Activated naive CD8-positive, alpha-beta T cell treated with anti-CD3 and anti-CD28 coated beads, Interleukin-2, amount 10 ng/mL, durations not matched to agents 7 days and 5 days (primary cell): Measurements from ENCODE around the gene ATRNL1. TPM values are rescaled to one million over a fixed set of nuclear protein-coding genes. Genes with fewer than 3 reads are reported as not detected.

ENCODE experiments used
- ATAC-seq: fragments of 150-1000 bp; cut with Tn5 transposase; one replicate; pipeline ENCODE4 v1.10.0; 2021; ENCODE audit warnings: low read depth, moderate library complexity
- POLR2A ChIA-PET: fragments of 350-600 bp; sonication (Branson Sonifier 250); formaldehyde crosslinking; loops from one replicate; lab custom pipeline; 2021; ENCODE audit warnings: antibody characterized with exemption; lab: Charles Lee
- DNase-seq: peaks from one replicate; pipeline ENCODE4 v3.0.0; 2021
- H3K27ac Mint-ChIP-seq: one replicate; pipeline ENCODE4 v1.8.0; 2022; ENCODE audit warnings: mild to moderate bottlenecking, mixed read lengths
- H3K27me3 Mint-ChIP-seq: one replicate; pipeline ENCODE4 v1.8.0; 2022; ENCODE audit warnings: mild to moderate bottlenecking, moderate library complexity, mixed read lengths
- H3K36me3 Mint-ChIP-seq: one replicate; pipeline ENCODE4 v1.8.0; 2021; ENCODE audit warnings: mild to moderate bottlenecking, mixed read lengths
- H3K4me1 Mint-ChIP-seq: one replicate; pipeline ENCODE4 v1.8.0; 2021; ENCODE audit warnings: mixed read lengths
- H3K4me3 Mint-ChIP-seq: one replicate; pipeline ENCODE4 v1.8.0; 2022; ENCODE audit warnings: mild to moderate bottlenecking, moderate library complexity, mixed read lengths
- H3K9me3 Mint-ChIP-seq: one replicate; pipeline ENCODE4 v1.8.0; 2021; ENCODE audit warnings: mixed read lengths
- total RNA-seq, 2 experiments: library from RNA; stranded (reverse); gene quantifications; one replicate each; pipeline ENCODE4 v1.2.3, GENCODE V29; 2021

Gene ATRNL1
- total RNA-seq, 2 experiments from 2014 or later = not detected

DNA sequence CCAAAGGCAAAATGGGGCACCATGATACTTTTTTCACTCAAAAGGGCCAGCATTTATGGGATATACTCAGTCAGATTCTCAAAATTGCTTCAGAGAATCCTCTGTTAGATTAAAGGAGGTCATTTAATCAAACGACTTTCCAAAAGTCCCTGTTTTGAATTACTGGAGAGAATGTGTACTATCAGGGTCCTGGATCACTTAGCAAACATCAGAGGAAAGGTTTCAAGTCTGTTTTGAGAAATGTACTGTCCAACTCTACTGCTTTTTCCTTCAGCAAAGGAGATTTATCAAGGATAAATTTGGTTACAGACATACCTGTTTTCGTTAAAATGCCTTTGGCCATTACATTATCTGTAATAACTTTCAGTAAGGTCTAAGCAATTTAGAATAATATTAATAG lies 838.9 kb downstream of the ATRNL1 start:
- H3K27ac Mint-ChIP-seq = no peak overlapping the region
- H3K27me3 Mint-ChIP-seq = no peaks in the 10 kb centered on the region
- ATAC-seq (no peak), DNase-seq (no peak)
- no peaks in the 10 kb centered on the region for H3K36me3 Mint-ChIP-seq
- no peaks in the 10 kb centered on the region for H3K9me3 Mint-ChIP-seq
- no peak overlapping the region for H3K4me3 Mint-ChIP-seq
- POLR2A ChIA-PET = no interaction called here
- H3K4me1 Mint-ChIP-seq = no peaks in the 10 kb centered on the region

DNA sequence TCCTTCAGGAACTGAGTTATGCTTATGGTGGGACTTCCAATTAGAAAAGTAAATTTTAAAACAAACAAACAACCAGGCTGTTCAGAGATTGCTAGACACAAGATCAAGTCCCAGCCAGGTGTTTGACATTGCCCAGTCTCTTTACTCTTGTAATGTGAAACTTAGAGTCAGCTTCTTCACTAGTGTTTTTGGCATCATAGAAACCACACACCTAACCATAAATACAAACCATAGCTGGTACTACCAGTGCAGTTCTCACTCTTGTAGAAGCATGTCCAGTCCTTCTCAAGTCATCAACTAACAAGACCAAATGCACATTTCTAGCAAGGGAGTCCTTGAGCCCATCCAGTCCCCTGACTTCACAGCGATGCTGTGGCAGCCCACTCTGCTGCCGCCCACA lies 839.9 kb downstream of the ATRNL1 start:
- POLR2A ChIA-PET = no interaction called here
- Mint-ChIP-seq H3K27ac (no peak overlapping the region), H3K4me1 (no peaks in the 10 kb centered on the region), H3K4me3 (no peak overlapping the region), H3K27me3 (no peaks in the 10 kb centered on the region), H3K9me3 (no peaks in the 10 kb centered on the region), H3K36me3 (no peaks in the 10 kb centered on the region)
- no peak for DNase-seq
- no peak for ATAC-seq

DNA sequence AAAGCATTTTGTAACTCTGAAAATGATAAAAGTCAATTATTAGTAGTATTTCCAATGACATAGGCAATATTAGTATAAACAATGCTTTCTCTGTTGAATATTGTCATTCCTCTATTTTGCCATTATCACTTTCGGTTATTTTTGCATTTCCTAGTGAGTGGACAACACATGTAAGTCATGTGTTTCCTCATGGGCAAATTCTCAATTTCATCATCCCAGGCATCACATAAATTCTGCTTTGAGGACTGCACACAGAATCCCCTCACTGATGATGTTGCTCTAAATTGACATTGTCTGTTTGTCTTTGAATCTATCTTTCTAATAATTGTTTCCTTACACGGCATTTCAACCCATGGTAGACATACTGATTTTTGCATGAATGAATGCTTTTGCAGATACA lies 842.6 kb downstream of the ATRNL1 start:
- POLR2A ChIA-PET = no interaction called here
- H3K27ac Mint-ChIP-seq = no peak overlapping the region
- H3K27me3 Mint-ChIP-seq = no peaks in the 10 kb centered on the region
- no peaks in the 10 kb centered on the region for H3K4me1 Mint-ChIP-seq
- no peaks in the 10 kb centered on the region for H3K9me3 Mint-ChIP-seq
- ATAC-seq (no peak), DNase-seq (no peak)
- no peaks in the 10 kb centered on the region for H3K36me3 Mint-ChIP-seq
- H3K4me3 Mint-ChIP-seq = no peak overlapping the region

DNA sequence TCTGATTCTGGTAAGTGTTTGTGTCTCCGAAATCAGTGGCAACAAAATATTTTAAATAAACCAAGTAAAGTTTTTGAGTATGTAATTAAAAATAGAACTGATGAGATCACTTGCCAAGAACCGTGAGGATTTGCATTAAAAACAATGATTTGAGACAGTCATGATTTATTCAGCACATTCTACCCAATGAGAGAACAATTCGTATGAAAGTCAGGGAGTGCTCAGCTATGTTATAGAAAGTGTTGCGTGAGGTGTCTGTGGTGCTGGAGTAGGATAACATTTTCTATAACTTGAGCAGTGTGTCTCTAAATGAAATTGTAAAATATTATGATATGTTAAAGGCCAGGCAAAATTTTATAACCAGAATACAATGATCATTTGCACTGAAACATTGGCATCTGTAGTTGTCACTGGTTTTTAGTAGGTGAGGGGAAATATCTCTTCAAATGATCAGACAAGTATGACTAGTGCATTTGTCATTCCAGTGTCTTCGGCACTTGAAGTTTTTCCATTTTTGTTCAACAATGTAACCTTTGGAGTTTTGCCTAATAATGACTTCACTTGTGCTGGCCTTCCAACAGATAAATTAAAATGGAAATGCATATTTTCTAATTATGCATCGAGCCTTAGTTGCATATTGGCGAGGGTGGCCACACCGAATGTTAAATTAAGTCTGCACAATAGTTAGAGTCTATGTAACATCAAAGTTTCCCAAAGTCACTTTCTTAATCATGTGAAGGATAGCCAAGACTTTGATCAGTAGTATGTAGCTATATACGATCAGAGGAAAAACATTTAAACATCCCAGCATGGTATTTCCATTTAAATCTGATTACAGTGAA lies 844.0 kb downstream of the ATRNL1 start:
- no peak for ATAC-seq
- Mint-ChIP-seq H3K36me3 (no peaks in the 10 kb centered on the region), H3K9me3 (no peaks in the 10 kb centered on the region)

DNA sequence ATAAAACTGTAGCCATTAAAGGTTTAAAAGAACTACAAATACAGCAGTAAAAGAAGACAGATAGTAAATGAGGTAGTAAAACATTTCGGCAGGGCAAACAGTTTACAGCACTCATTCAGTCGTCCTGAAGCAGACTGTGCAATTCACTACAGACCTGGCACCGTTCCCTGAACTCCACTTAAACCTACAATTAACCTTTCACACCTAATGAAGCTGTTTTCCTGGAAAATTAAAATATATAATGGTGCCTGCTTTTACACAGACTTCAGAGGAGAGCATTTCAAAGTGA lies 844.5 kb downstream of the ATRNL1 start:
- Mint-ChIP-seq H3K9me3 (no peaks in the 10 kb centered on the region), H3K27ac (no peak overlapping the region), H3K4me3 (no peak overlapping the region), H3K27me3 (no peaks in the 10 kb centered on the region), H3K4me1 (no peaks in the 10 kb centered on the region), H3K36me3 (no peaks in the 10 kb centered on the region)
- no peak for ATAC-seq
- POLR2A ChIA-PET = no interaction called here
- no peak for DNase-seq

More for the DNA sequence above, 844.0 kb downstream of the ATRNL1 start:
- H3K4me1 Mint-ChIP-seq = no peaks in the 10 kb centered on the region
- H3K27me3 Mint-ChIP-seq = no peaks in the 10 kb centered on the region
- no peak for DNase-seq
- POLR2A ChIA-PET = no interaction called here
- H3K27ac Mint-ChIP-seq = no peak overlapping the region
- H3K4me3 Mint-ChIP-seq = no peak overlapping the region

DNA sequence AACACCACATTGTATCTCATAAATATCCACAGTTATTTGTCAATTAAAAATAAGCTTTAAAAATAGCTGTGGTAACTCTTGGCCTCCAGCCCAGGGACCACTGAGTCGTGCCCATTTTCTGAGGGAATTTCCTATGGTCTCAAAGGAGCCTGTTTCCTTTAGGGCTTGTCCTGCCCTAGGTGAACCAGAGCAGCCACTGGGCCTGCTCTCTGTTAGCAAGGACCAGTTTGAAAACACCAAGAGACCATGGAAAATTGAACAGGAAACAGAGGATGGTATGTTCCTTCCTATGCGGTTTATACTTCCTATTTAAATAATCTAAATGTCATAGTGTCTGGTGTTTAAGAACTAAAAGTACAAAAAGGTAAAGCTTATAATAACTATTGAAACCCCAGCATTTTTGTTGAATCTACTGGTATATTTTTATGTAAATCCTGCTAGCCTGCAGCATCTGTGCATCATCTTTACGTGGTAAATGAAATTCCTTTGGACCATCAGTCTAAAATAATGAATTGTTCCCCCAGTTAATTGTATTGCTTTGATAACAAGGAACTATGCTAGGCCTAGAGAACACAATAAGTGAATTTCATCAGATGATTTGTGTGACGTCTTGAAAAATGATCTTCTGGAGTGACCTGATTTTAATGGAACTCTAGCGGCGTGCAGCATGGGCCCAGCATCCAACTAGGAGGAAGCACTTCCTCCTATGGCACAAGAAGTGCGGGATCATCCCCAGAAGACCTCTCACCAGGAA lies 846.1 kb downstream of the ATRNL1 start:
- POLR2A ChIA-PET = no interaction called here
- ATAC-seq (no peak), DNase-seq (no peak)

DNA sequence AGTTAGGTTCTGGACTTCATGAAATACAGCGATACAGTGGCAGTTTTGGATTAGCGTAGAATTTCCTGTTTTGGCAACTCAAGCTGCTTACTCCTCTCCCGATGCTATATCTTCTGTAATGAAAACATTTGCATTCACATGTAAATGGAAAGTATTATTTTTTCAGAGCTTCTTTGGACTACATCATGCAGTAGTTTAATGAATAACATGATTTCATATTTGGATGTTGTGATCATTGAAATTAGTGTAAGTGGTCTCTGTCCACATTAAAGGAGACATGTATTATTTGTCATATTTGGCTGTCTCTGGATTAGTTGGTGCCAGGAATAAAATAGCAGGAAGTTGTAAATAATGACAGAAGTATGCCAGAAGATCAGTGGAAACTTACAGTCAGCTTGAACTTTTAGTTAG lies 848.2 kb downstream of the ATRNL1 start:
- POLR2A ChIA-PET = no interaction called here
- Mint-ChIP-seq H3K4me3 (no peak overlapping the region), H3K27me3 (no peaks in the 10 kb centered on the region), H3K27ac (no peak overlapping the region), H3K4me1 (no peaks in the 10 kb centered on the region), H3K36me3 (no peaks in the 10 kb centered on the region), H3K9me3 (no peaks in the 10 kb centered on the region)
- DNase-seq (no peak), ATAC-seq (no peak)

More for the DNA sequence above, 846.1 kb downstream of the ATRNL1 start:
- no peaks in the 10 kb centered on the region for H3K27me3 Mint-ChIP-seq
- no peaks in the 10 kb centered on the region for H3K36me3 Mint-ChIP-seq
- H3K27ac Mint-ChIP-seq = no peak overlapping the region
- H3K9me3 Mint-ChIP-seq = no peaks in the 10 kb centered on the region
- H3K4me3 Mint-ChIP-seq = no peak overlapping the region
- no peaks in the 10 kb centered on the region for H3K4me1 Mint-ChIP-seq

DNA sequence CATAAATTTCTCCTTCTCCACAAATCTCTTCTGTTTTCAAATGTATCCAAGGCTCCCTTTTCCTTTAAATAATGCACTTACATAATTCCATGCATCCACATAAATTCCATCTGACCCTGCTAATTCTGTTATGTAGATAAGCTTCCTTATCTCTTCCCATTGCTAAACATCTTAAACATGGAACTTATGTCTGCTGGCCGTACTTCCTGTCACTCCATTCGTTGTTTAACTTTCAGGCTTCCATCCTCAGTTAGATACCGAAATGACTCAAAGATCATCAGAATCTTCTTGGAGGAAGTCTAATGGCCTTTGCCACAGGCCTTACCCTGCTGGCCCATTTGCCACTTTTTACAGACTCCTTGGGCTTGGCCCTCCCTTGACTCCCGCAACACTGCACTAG lies 848.9 kb downstream of the ATRNL1 start:
- no peak for DNase-seq
- H3K4me1 Mint-ChIP-seq = no peaks in the 10 kb centered on the region
- H3K27ac Mint-ChIP-seq = no peak overlapping the region
- no peak for ATAC-seq
- no peaks in the 10 kb centered on the region for H3K27me3 Mint-ChIP-seq
- H3K36me3 Mint-ChIP-seq = no peaks in the 10 kb centered on the region
- no peaks in the 10 kb centered on the region for H3K9me3 Mint-ChIP-seq
- POLR2A ChIA-PET = no interaction called here
- H3K4me3 Mint-ChIP-seq = no peak overlapping the region

DNA sequence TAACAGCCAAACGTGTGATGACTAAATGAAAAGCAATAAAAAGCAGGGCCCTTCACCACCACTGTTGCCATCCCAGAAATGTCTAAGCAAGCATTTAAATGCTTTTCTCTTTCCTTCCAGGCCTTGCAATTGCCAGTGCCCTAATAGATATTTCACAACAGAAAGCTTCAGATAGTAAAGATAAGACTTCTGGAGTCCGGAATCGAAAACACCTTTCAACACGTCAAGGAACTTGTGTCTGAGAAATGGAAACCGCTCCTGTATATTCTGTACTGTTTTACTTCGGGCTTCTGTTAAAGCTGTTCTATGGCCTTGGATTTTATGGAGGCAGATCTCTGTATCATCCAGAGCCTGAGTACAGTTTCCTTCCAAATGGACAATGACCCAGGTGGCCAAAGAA lies 851.4 kb downstream of the ATRNL1 start:
- ATAC-seq (no peak), DNase-seq (no peak)
- Mint-ChIP-seq H3K9me3 (no peaks in the 10 kb centered on the region), H3K27ac (no peak overlapping the region), H3K27me3 (no peaks in the 10 kb centered on the region), H3K4me1 (no peaks in the 10 kb centered on the region), H3K4me3 (no peak overlapping the region), H3K36me3 (no peaks in the 10 kb centered on the region)
- POLR2A ChIA-PET = no interaction called here

DNA sequence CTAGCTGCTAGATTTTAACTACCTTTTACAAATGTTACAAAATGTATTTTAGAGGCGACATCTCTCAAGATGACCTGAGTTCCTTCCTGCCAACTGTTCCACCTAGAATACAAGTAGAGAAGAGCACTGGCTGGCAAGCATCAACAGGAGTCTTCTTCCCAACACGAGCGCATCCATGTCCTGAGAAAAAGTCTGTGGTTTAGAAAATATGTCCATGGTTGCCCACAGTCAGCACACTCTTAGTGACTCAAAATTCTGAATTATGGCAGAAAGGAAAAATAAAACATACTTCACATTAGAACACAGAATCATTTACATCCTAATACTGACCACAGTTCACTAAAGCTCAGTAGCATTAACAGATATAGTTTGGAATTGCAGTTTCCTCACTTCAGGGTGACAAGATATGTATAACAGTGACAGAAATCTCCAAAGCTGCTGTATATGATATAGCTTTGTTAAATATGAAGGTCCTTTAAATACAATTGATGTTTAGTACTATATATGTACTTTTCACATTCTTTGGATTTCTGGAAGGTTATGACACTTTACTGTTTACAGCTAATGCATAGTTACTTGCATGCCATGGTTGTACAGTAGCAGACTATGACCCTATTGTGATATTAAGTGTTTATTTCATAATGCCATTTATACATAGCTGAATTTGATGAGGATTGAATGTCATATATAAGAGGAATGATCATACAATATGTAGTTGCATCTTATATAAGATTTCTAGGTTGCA lies 852.7 kb downstream of the ATRNL1 start:
- no peak overlapping the region for H3K4me3 Mint-ChIP-seq
- H3K27me3 Mint-ChIP-seq = no peaks in the 10 kb centered on the region
- H3K9me3 Mint-ChIP-seq = no peaks in the 10 kb centered on the region
- POLR2A ChIA-PET = no interaction called here
- DNase-seq = no peak
- no peaks in the 10 kb centered on the region for H3K36me3 Mint-ChIP-seq
- no peak overlapping the region for H3K27ac Mint-ChIP-seq
- no peaks in the 10 kb centered on the region for H3K4me1 Mint-ChIP-seq
- no peak for ATAC-seq

DNA sequence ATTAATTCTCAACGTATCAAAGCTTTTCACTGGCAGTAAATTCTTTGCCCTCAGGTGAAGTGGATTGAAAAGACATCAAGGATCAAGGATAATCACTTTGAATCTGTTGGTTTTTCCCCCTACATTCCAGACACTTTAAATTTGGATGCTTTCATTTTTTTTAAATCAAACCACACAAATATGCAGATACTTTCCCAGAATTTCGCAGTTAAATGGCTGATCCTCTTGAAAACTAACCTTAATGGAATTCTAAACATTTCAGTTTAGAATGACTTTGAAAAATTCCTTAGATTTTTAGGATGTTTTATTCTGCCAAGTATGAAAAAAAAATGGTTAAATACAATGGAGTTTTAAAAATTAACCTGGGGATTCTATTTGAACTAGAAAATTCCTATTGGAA lies 853.9 kb downstream of the ATRNL1 start:
- POLR2A ChIA-PET = no interaction called here

DNA sequence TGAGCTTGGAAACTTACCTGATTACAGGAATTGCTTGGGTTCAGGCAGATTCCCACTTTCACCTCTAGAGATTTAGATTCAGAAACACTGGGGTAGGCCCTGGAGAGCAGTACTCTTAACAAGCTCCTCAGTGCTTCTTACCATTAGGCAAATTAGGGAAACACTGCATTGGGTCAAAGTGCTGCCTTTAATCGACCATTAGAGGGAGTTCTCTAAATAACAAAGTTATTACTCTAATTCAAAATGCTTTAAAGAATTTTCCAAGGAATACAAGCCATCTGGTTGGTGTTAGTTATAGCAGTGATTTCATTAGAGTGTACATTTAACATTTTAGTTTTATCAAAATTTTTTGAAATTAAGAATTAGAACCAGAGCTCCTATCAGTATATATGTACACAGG lies 855.3 kb downstream of the ATRNL1 start:
- no peaks in the 10 kb centered on the region for H3K4me1 Mint-ChIP-seq
- no peak overlapping the region for H3K4me3 Mint-ChIP-seq
- POLR2A ChIA-PET = no interaction called here
- no peaks in the 10 kb centered on the region for H3K36me3 Mint-ChIP-seq
- no peak overlapping the region for H3K27ac Mint-ChIP-seq
- ATAC-seq (no peak), DNase-seq (no peak)
- no peaks in the 10 kb centered on the region for H3K27me3 Mint-ChIP-seq
- no peaks in the 10 kb centered on the region for H3K9me3 Mint-ChIP-seq

More for the DNA sequence above, 853.9 kb downstream of the ATRNL1 start:
- DNase-seq (no peak), ATAC-seq (no peak)
- no peaks in the 10 kb centered on the region for H3K36me3 Mint-ChIP-seq
- H3K27ac Mint-ChIP-seq = no peak overlapping the region
- H3K27me3 Mint-ChIP-seq = no peaks in the 10 kb centered on the region
- H3K9me3 Mint-ChIP-seq = no peaks in the 10 kb centered on the region
- no peak overlapping the region for H3K4me3 Mint-ChIP-seq
- H3K4me1 Mint-ChIP-seq = no peaks in the 10 kb centered on the region

DNA sequence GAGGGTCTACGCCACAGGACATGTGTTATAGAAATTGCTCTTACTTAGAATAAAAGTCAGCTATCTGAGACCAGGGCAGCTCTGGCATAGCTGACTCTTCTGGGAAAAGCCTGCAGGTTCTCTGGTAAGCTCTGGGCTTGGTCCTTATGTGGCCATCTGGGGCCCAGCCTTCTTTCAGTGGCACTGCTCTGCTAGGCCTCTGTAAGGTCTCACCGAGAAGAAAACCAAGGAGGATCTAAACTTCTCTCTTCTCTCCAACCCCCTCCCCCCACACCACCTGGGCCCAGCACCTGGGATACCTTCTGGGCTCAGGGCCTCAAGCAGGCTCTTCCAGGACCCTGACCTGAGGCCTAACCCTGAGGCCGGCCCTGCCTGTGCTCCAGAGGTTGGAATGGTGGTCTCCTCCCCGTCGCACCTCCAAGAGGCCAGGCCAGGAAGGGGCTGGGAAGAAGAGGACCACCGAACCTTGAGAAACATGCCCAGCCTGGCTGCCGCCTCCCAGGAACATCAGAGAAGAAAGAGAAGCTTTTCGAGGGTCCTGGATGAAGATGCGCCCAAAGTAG lies 856.2 kb downstream of the ATRNL1 start:
- H3K27ac Mint-ChIP-seq = no peak overlapping the region
- POLR2A ChIA-PET = no interaction called here
- no peak overlapping the region for H3K4me3 Mint-ChIP-seq
- no peaks in the 10 kb centered on the region for H3K27me3 Mint-ChIP-seq
- H3K36me3 Mint-ChIP-seq = no peaks in the 10 kb centered on the region
- no peaks in the 10 kb centered on the region for H3K4me1 Mint-ChIP-seq
- H3K9me3 Mint-ChIP-seq = no peaks in the 10 kb centered on the region
- DNase-seq (no peak), ATAC-seq (no peak)
